Measurements from ENCODE around the gene CCDC9B.

The CCDC9B gene

DNA sequence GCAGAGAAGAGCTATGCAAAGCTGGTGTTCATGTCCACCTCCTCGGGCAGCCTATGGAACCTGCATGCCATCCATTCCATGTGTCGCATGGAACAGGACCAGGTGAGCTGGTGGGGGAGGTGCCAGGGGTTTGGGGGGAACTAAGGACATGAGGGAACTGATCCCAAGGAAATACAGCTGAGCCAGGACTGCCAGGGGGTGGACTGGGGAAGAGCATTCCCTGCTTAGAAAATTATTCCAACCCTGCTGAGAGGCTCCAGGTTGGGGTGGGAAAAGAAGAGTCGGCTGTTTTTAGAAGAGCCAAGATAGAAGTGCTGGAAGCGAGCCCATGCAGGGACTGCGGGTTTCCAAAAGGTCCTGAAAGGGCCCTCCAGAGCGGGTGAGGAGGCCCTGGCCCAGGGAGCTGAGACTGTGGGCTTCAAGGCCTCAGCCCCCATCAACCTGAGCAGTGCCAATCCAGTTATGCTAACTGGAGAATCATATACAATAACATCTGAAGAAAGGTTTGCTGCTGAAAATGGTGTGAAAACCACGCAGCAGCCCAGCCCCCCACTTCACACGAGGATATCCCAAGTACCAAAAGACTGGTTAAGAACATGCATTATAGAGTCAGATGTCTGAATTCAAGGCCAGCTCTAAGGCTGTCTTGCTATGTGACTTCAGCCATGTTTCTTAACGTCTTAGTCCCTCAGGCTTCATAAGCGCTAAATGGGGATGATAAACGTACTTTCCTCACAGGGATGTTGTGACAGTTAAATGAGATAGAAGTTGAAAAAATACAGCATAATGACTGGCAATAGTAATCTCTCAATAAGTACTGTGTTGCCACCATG is 25.1 kb upstream of the CCDC9B start:
- DNase-seq (ENCODE audit: low read depth) = no peak

DNA sequence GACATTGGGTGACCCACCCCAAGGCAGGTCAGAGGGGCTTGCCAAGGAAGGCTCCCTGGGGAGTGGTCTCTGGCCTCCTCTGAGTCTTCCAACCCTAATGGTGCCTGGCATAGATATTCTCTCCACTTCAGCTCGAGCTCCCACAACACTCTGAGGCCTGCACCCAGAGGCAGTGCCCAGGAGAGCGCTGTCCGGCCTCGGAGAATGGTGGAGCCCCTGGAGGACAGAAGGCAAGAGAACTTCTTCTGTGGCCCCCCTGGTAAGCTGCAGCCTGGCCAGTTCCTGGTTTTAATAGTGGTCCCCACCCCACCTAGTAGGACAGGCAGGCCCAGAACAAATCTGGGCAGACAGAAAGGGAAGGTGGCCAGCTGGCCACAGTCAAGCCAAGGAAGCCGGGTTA is 24.3 kb upstream of the CCDC9B start:
- DNase-seq (ENCODE audit: low read depth) = no peak

DNA sequence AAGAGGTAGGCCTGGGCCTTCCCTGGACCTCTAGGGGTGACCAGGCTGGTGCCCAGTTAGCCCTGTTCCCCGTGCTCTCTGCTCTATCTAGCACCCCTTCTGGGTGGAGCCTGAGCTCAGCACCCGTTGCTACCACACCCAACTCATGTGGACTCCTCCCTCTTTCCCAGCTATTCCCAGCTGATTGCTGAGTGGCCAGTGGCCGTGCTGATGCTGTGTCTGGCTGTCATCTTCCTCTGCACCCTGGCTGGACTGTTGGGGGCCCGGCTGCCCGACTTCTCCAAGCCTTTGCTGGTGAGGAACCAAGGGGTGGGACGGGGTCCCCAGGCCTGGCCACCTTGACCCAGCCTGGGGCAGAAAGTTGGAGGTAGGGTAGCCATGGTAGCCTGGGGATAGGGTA is 23.5 kb upstream of the CCDC9B start:
- no peak for DNase-seq (ENCODE audit: low read depth)

- no peak for DNase-seq (ENCODE audit: low read depth)
Observed at GRCh38 chr15:40363611-40364010, 22.9 kb upstream of the CCDC9B start.

GRCh38 chr15:40361640-40362039 is 20.9 kb upstream of the CCDC9B start:
- DNase-seq (ENCODE audit: low read depth) = no peak

DNA sequence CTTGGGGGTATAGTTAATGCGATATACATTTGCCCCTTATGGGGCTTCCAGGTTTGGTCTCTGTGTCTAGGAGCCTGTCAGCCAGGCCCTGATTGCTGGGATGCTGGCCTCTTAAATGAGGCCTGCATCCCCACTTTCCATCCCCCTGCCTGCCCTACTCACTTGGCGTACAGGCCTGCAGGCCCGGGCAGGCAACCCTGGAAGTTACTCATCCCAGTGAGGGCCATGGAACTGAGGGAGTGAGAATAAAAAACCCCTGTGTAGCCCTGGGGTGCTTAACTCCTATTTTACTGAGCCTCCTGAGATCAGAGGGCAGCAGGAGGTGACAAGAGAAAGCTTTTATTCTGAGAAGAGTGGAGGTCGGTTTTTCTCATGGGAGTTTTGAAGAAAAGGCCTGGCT is 19.3 kb upstream of the CCDC9B start:
- DNase-seq (ENCODE audit: low read depth) = no peak

DNA sequence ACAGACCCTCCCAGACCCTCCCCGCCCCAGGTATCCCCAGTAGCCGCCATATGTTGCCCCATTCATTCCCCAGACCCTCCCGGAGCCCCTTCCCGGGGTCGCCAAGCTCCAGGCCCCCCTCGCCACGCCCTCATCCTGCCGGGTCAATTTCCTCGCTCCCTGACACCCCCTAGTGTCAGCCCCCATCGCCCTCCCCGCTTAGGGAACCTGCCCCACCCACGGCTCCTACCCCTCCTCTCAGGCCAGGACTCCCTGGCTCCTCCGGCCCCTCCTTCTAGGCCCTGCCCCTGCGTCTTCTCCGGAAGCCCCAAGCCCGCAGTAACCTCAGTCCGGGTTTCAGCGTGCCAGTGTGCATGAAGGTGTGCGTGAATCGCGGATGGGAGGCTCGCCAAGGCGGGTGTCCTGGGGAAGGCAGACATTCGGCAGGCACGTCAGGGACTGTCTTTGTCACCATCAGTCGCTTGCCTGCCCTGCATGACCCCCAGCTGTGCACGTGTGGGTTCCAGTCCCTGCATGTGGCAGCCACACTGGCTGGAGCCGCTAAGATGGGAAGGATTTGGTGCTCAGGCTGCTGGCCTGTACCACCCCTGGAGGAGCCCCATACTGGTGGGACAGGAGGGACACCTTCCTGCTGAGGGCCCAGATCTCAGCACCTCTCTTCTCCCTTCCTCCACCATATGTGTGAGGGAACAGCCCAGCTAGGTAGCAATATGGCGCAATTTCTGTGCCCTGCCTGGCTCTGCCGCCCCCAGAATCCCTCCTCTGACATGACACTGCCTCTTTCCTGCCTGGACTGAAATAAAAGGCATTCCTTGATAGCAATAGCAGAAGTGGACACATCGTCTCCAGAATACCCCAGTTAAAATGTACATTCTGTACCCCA is 18.0 kb upstream of the CCDC9B start:
- DNase-seq (ENCODE audit: low read depth) = no peak

DNA sequence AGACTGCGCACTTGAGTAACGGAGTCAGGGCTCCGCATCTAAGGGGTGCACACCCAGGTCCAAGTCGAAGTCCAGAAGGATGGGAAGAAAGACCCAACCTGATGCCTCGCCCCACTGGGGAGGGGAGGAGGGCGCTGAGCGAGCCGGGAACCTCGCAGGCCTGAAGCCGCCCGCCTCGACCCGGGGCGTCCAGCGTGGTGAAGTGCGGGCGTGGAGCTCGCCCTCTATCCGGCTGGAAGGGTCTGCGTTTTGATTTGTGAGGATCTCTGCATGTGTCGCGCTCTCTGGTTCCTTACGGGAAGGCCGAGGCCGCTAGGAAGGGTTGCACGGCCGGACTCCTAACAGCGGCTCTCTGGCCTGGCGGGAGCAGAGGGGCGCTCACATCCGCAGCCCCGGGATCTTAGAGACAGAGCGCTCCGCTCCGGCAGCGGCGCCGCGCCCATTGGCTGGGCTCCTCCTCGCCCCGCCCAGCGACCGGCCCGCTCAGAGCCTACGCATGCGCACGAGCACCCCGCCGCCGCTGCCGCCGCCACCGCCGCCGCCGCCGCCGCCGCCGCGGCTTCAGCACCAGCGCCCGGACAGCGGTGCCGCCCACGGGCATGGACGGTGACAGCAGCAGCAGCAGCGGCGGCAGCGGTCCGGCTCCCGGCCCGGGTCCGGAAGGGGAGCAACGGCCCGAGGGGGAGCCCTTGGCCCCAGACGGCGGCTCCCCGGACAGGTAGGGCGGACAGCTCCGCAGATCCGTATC is 17.2 kb upstream of the CCDC9B start, which contains the start of gene DISP2:
DISP2 (plus strand) TSS at position 497 of the 748 bp plus-strand sequence; CDS start at position 600, 103 bp downstream.
- DNase-seq (ENCODE audit: low read depth) = peak; percentile 91

GRCh38 chr15:40357246-40357645 is 16.5 kb upstream of the CCDC9B start:
- no peak for DNase-seq (ENCODE audit: low read depth)

- DNase-seq (ENCODE audit: low read depth) = no peak
Observed at GRCh38 chr15:40355976-40356585, 15.3 kb upstream of the CCDC9B start.

GRCh38 chr15:40354408-40355171 is 13.9 kb upstream of the CCDC9B start:
- DNase-seq (ENCODE audit: low read depth) = no peak

DNA sequence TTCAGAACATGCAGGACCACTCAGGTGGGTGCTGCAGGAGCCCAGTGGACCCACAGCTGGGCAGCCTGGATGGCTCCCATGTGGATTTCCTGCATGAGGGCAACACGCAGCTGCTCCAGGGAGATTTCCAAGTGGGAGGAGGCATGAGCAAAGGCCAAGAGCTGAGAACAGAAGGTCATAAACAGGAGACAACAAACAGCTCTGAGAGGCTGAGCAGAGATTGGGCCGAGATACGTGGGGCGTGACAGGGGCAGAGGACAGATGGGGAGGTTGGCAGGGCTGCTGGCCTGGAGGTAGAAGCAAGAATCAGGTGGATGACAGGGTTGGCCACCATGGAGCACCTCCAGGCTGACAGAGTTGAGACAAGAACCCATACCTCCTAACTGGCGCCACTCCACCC is 13.0 kb upstream of the CCDC9B start:
- DNase-seq (ENCODE audit: low read depth) = no peak

DNA sequence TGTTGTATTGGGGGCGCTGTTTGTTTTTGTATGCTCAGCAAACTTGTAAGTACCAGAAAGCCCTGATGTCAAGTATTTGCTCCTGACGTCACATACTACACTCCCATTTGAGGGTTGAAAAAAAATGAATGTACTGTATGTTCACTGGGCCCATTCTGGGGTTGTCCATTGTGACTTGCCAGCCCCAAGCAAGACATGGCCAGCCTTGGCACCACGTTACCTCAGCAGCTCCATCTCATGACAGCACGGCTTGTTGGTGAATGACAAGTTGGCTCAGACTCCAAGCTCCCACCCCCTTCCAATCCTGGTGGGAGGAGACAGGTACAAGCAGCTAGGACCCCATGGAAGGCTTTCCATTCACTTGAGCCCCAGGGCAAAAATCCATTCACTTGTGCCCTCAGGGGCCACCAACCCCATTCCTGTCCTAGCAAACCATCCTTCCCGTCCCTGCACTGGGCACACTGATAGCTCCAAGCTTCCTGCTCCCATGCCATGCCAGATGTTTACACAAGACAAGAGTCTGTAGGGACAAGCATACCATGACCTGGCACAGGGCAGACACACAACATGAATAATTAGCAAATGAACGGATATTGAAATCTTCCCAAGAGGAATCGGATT is 11.7 kb upstream of the CCDC9B start:
- DNase-seq (ENCODE audit: low read depth) = no peak

GRCh38 chr15:40349163-40349562 is 8.4 kb upstream of the CCDC9B start:
- DNase-seq (ENCODE audit: low read depth) = no peak

- DNase-seq (ENCODE audit: low read depth) = no peak
Observed at GRCh38 chr15:40348474-40348870, 7.7 kb upstream of the CCDC9B start.

DNA sequence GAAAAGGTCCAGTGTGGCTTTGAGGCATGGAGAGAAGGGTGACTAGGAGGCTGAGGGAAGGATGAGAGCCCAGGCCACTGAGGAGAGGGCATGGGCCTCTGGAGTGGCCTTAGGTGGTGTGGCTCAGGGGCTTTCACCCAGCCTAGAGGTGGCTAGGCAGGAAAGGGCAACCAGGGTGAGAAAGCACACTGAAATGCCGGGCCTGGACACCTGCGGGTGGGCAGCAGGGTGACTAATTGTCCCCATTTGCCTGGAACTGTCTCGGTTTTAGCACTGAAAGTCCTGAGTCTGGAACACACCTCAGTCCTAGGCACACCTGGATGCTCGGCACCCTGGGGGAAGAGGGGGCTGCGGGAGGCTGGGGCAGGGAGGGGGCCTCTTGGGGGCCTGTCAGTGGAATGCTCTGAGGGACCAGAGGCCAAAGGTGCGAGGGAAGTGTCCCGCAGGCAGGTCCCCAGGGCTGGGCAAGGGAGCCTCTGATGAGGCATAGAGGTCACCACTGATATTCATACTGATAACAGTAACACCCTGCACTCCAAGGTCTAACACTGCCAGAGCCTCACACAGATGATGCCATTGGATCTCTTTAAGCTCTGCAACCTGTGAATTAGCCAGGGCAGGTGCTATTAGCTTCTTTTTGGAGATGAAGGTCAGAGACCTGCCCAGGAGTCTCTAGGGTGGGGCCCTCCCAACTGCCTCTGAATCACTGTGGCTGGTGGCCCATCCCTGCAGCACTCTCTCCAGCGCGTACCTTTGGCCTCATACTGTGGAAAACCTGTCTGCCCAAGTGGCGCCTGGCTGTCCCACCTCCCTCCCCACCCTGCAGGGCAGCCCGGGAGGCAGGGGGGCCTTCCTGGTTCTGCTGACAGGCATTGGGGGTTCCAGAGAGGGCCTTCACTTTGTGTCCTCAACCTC is 7.1 kb upstream of the CCDC9B start:
- DNase-seq (ENCODE audit: low read depth) = no peak

DNA sequence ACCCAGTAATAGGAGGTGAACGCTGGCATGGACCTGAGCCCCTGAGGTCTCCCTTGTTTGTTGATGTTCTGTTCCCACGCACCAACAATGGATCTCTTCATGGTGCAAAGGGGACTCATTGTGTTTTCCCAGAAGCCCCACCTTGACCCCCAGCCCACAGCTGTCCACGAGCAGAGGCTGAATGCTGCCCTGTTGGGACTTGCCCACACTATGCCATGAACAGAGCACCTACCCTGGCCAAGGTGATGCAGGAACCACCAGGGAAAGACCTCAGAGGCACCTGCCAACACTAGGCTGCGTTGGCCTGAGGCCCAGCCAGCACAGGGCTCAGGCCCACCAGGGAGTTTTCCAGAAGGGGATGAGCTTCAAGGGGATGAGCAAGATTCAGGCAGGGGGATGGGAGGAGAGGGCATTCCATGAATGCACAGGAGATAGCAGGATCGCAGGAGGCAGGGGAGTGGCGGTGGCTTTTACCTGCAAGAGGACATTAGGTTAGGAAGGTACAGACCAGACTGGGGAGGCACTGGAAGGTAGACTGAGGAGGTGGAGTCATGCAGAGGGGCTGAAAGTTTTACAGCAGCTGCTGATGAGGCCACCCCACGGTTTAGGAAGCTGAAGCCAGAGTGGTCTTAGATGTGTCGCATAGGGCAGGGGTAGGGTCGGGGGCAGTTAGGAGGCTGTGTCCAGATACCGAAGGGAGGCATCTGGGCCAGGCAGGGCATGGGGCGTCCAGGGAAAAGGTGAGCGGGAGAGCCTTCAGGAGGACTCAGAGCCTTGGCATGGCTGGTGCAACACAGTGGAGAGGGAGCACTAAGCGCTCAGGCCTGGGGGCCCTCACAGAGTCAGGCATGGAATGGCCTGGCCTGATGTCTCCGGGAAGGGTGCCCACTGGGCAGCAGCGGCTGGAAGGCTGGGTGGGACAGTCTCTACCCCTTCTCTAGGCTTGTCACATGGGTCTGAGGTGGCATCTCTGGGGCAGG is 6.1 kb upstream of the CCDC9B start:
- DNase-seq (ENCODE audit: low read depth) = no peak

GRCh38 chr15:40345867-40346578 is 5.3 kb upstream of the CCDC9B start:
- DNase-seq (ENCODE audit: low read depth) = no peak

Measured in activated T-cell treated with anti-CD3 and anti-CD28 coated beads for 48 hours (primary cell).